ENCODE measurements around the gene NAV2.
A peak's percentile ranks its signal among the peaks of the same experiment; 100 is the strongest.

Gene NAV2

DNA sequence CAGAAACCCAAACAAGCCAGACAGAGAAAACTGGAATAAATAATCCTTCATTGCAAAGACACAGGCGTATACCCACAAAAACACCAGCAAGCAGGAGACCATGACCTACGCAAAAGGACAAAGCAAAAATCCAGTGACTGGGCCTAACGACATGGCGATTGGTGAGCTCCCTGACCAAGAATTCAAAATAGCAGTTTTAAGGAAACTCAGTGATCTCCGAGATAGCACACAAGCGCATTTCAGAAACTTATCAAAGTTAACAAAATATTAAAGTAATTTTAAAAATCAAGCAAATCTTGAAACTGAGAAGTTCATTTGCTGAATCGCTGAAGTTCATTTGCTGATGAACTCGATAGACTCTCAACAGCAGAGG is 420.0 kb downstream of the NAV2 start:
- no peaks in the 10 kb centered on the region for H3K36me3 ChIP-seq (replicated peaks)
- in situ Hi-C loops (cut with HindIII; ENCODE audit: low pct_ligation_motif_present, low sequenced_read_pairs) = no loop called here
- no peaks in the 10 kb centered on the region for H3K27me3 ChIP-seq (replicated peaks)
- H3K27ac ChIP-seq = no peak overlapping the region
- H3K4me3 ChIP-seq (ENCODE audit: low read depth, low read length) = peak overlapping the region; percentile 65
- TF ChIP-seq, protein P1, sequence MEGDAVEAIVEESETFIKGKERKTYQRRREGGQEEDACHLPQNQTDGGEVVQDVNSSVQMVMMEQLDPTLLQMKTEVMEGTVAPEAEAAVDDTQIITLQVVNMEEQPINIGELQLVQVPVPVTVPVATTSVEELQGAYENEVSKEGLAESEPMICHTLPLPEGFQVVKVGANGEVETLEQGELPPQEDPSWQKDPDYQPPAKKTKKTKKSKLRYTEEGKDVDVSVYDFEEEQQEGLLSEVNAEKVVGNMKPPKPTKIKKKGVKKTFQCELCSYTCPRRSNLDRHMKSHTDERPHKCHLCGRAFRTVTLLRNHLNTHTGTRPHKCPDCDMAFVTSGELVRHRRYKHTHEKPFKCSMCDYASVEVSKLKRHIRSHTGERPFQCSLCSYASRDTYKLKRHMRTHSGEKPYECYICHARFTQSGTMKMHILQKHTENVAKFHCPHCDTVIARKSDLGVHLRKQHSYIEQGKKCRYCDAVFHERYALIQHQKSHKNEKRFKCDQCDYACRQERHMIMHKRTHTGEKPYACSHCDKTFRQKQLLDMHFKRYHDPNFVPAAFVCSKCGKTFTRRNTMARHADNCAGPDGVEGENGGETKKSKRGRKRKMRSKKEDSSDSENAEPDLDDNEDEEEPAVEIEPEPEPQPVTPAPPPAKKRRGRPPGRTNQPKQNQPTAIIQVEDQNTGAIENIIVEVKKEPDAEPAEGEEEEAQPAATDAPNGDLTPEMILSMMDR (IDR thresholded peaks at IDR 0.05; ENCODE audit: low read depth, low read length, missing control alignments) = no peak
- DNase-seq = no peak

DNA sequence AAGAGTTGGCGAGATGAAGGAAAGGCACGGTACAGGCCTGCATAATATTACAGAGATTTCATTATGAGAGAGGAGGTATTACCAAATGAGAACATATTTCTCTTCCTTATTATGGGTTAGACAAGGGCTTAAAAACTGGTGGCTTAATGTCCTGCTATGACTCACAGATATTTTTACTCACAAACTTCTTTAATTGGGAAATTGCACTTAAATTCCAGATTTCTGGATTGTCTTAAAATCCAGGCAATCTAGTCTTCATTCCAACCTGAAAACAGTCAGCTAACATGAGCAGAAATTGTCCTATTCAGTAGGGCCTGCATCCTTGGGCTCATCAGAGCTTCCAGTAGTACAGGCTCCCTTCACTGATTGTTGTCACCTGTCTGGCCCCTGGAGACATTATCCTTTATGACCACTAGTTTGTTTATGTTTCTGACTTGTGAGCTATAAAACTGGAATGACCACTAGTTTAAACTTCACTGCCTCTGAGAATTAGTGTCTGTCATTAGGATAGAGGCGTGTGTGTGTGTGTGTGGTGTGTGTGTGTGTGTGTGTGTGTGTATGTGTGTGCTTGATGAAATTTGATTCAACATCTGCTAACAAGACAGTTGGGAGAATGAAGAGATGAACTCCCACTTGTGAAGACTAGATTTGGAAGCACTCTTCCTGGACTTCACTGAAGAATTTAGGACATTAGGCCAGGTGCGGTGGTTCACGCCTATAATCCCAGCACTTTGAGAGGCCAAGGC is 422.5 kb downstream of the NAV2 start:
- in situ Hi-C loops (cut with HindIII; ENCODE audit: low pct_ligation_motif_present, low sequenced_read_pairs) = no loop called here
- TF ChIP-seq, protein P1 (IDR thresholded peaks at IDR 0.05; ENCODE audit: low read depth, low read length, missing control alignments) = peak; percentile 1
- Histone ChIP-seq H3K4me3 (ENCODE audit: low read depth, low read length) (no peak overlapping the region), H3K27me3 (replicated peaks) (no peaks in the 10 kb centered on the region), H3K27ac (no peak overlapping the region), H3K36me3 (replicated peaks) (no peaks in the 10 kb centered on the region)
- no peak for DNase-seq

DNA sequence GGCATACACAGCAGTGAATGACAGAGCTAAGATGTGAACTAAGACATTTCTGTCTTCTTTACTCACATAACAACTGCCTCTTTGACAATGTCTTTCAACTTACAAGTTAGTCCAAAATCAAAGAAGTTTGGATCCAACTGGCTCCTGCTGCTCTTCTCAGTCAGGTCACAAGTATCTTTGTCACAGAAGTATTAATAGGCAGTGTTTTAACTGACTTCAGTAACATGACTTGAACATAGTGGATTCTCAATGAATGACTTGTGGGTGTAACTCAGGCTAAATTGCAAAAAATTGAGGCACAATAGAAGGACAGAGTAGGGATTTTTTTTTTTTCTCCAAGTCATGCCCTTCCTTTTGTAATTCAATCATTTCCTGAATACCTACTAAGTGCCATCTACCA is 425.0 kb downstream of the NAV2 start:
- TF ChIP-seq, protein P1 (IDR thresholded peaks at IDR 0.05; ENCODE audit: low read depth, low read length, missing control alignments) = no peak
- H3K36me3 ChIP-seq (replicated peaks) = no peaks in the 10 kb centered on the region
- DNase-seq = no peak
- H3K4me3 ChIP-seq (ENCODE audit: low read depth, low read length) = no peak overlapping the region
- in situ Hi-C loops (cut with HindIII; ENCODE audit: low pct_ligation_motif_present, low sequenced_read_pairs) = no loop called here
- no peak overlapping the region for H3K27ac ChIP-seq
- H3K27me3 ChIP-seq (replicated peaks) = no peaks in the 10 kb centered on the region

DNA sequence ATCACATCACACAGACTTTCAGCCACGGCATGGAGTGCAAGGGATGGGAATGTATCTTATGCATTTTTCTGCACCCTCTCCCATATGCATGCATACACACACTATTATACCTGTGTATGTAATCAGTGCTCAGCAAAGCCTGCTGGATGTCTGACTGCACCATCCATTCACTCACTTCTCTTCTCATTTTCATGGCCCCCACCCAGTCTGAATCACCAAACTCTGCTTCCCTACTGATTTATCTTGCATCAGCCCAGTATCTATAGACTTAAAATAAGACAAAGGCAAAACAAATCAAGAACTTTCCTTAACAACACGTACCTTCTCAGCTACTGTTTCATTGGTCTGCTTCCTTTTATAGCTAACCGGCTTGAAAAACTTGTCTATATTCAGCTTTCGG is 426.1 kb downstream of the NAV2 start:
- DNase-seq = no peak
- peaks cover 1% of the 10 kb centered on the region for H3K27me3 ChIP-seq (replicated peaks)
- H3K27ac ChIP-seq = no peak overlapping the region
- in situ Hi-C loops (cut with HindIII; ENCODE audit: low pct_ligation_motif_present, low sequenced_read_pairs) = no loop called here
- no peak overlapping the region for H3K4me3 ChIP-seq (ENCODE audit: low read depth, low read length)
- TF ChIP-seq, protein P1 (IDR thresholded peaks at IDR 0.05; ENCODE audit: low read depth, low read length, missing control alignments) = no peak
- H3K36me3 ChIP-seq (replicated peaks) = no peaks in the 10 kb centered on the region

DNA sequence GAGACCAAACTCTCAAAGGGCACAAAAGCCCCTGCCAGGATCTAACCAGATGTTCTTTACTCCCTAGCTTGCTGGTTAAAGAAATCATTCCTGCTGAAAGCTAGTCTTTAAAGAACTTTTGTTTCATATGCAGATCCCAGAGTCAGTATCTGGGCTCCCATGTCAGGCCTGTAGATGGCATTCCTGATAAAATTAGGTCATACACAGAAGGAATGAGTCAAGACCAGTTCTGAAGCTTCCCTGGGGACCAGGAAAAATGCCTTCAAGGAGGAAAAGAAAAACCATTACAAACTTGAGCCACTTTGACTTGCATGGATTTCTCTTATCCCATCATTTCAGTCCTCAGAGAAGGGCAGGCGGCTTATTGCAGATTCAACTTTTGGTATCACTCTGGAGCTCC is 441.7 kb downstream of the NAV2 start:
- H3K27me3 ChIP-seq (replicated peaks) = peaks cover 44% of the 10 kb centered on the region
- in situ Hi-C loops (cut with HindIII; ENCODE audit: low pct_ligation_motif_present, low sequenced_read_pairs) = no loop called here

More for the DNA sequence above, 441.7 kb downstream of the NAV2 start:
- TF ChIP-seq, protein P1 (IDR thresholded peaks at IDR 0.05; ENCODE audit: low read depth, low read length, missing control alignments) = peak; percentile 8
- peak; percentile 28 for DNase-seq
- no peak overlapping the region for H3K27ac ChIP-seq
- no peak overlapping the region for H3K4me3 ChIP-seq (ENCODE audit: low read depth, low read length)
- no peaks in the 10 kb centered on the region for H3K36me3 ChIP-seq (replicated peaks)
